Fibroblast of skin of right biceps (primary cell): ENCODE data around the gene CBR4.
"Not testable (repeated sequence)": the region's sequence is repeated elsewhere in the genome, so short reads cannot be mapped to it uniquely, and the experiment has no call there.

Source experiments
- DNase-seq: peaks from one replicate; pipeline ENCODE4 v3.0.0-alpha.2; 2013

Gene CBR4

DNA sequence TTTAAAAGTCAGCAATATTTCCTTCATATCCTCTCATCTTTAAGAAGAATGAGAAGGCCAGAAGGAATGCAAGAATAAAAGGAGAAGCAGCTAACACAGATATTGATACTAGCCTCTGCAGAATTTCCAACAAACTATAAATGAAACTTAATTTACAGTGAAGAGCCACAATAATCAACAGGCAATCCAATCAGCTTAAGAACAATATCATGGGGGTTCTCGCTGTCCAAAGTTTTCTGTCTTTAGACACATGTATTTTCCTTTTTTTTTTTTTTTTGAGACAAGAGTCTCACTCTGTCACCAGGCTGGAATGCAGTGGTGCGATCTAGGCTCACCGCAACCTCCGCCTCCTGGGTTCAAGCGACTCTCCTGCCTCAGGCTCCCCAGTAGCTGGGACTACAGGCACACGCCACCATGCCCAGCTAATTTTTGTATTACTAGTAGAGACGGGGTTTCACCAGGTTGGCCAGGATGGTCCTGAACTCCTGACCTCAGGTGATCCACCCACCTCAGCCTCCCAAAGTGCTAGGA, 17.0 kb downstream of the CBR4 start:
- DNase-seq: peak; percentile 12

DNA sequence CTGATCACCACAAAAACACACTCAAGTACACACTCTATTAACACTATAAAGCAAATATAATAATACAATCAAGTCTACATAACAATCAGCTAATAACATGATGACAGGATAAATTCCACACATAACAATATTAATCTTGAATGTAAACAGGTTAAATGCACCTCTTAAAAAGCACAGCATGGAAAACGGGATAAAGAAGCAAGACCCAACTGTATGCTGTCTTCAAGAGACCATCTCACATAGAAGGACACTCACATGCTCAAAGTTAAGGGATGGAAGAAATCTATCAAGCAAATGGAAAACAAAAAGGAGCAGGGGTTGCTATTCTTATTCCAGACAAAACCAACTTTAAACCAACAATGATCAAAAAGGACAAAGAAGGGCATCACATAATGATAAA, 28.1 kb downstream of the CBR4 start:
- DNase-seq: no peak

DNA sequence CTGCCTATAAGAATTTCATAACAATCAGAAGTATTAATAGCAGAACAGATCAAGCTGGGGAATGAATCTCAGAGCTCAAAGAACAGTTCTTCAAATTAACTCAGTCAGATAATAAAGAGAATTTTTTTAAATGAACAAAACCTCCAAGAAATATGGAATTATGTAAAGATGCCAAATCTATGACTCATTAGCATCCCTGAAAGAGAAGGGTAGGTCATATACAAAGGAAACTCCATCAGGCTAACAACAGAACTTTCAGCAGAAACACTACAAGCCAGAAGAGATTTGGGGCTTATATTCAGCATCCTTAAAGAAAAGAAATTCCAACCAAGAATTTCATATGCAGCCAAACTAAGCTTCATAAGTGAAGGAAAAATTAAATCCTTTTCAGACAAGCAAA, 28.6 kb downstream of the CBR4 start:
- peak; percentile 56 for DNase-seq

DNA sequence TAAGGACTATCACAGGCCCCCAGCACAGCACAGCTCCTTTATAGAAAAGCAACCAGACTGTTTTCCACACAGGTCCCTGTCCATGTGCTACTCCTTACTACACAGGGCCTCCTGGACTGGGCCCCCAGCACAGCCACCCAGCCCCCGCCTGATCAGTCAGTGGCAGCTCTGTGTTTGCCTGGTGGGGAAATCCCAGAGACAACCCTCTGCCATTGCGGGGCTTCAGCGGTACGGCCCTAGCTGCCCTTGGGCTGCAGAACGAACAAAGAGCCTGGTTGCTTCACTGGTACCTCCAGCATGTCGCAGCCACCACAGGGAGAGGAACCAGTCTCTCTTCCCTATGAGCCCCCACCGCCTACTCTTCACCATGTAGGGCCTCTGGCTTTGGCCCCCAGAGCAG, 30.7 kb downstream of the CBR4 start:
- no peak for DNase-seq

DNA sequence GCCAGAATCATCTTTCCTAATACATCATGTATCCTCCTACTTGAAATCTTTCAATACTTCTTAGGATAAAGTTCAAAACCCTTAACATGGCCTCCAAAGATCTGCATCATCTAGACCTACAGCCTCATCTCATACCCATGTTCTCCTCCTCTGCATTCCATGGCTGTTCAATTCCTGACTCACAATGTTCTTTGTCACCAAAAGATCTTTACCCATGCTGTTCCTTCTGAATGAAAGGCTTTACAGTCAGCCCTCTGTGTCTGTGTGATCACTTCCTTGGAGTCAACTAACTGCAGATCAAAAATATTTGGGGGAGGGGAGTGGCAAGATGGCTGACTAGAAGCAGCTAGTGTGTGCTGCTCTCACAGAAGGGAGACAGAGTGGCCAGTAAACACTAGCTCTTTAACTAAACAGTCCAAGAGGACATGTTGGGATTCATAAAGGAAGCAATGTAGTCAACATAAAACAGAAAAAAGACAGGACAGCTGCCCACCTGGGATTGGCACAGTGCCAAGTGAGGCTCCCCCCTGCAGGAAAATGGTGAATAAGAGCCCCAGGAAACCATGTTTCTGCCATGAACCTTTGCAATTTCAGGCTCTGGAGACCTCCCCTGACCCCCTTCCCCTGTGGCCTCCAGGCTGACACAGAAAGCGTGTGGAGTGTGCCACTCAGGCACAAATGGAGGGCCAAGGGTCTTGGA, 31.9 kb downstream of the CBR4 start:
- peak; percentile 86 for DNase-seq

DNA sequence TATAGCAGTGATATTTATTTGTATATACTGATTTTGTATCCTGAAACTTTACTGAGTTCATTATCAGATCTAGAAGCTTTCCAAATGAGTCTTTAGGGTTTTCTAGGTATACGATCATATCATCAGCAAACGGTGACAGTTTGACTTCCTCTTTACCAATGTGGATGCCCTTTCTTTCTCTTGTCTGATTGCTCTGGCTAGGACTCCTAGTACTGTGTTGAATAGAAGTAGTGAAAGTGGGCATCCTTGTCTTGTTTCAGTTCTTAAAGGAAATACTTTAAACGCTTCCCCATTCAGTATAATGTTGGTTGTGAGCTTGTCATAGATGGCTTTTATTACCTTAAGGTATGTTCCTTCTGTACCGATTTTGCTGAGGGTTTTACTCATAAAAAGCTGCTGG, 37.5 kb downstream of the CBR4 start:
- DNase-seq: no peak

DNA sequence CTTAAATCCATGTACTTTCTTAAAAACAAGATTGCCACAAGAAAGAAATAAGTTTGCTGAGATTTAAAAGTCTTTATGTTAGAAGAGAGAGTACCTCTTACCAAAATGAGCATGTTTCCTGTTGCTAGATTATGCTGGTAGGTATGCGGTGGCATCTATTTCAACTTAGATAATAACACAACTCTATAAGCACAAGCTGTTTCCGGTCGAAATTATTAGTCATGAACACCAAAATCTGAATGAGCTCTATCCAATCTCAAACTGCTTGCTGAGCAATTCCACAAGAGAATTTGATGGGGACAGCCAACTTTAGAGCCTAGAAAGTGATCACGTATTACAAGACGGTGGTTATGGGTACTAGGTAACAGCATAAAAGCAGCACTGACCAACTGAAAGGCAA, 49.3 kb downstream of the CBR4 start:
- no peak for DNase-seq

DNA sequence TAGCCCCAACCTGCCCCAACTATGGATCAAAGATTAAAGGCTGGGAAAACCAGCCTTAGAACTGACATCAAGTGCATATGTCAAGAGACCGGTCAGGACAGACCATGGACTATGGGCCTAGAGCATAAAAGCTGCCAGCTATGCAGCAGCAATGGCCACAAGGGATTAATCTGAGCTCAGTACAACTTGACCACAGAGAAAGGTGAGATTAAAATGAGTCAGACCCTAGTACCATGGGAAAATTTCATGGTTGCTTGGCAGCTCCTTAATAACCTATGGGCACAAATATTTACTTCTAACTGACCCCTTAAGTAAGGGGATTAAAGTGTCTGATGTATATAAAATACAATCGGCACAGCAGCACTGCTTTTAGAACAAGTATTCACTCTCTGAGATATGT, 54.4 kb downstream of the CBR4 start:
- no peak for DNase-seq

DNA sequence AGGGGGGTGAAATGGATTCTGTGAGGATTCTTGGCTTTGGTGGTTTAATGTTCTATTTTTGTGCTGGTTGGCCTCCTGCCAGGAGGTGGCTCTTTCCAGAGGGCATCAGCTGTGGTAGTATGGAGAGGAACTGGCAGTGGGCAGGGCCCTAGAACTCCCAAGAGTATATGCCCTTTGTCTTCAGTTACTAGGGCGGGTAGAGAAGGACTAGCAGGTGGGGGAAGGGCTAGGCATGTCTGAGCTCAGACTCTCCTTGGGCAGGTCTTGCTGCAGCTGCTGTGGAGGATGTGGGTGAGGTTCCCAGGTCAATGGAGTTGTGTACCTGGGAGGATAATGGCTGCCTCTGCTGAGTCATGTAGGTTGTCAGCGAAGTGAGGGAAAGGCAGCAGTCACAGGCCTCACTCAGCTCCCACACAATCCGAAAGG, 57.2 kb downstream of the CBR4 start:
- DNase-seq: not testable (repeated sequence)

DNA sequence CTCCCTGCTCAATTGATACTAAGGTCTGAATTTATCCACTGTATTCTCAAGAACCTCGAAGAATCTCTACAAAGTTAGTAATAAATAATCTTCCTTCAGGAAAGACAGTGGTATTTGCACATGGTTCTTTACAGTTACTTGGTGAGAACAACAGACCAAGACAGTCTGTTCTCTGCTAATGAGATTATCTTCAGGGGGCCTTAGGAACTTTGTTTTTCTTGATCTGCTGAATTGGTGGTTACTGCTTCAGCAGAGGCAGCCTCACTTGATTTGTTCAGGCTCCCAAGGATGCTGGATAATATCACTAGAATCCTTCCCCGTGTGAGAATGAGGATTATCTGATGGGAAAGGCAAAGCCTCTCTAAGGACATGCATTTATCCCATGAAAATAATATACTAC, 64.8 kb downstream of the CBR4 start:
- DNase-seq: no peak

DNA sequence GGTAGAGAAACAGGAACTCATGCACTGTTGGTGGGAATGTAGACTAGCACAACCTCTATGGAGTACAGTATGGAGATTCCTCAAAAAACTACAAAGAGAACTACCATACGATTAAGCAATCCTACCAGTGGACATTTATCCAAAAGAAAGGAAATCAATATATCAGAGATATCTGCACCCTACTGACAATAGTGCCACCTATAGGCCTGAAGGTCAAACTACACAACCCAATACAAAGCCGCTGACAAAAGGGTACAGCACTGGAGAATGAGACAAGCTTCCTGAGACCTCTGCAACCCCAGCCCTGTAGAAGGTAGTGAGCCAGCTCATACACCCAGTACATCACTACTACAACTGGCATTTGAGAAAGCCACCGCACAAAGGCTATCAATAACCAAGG, 67.1 kb downstream of the CBR4 start:
- no peak for DNase-seq
